Fibroblast of mammary gland (primary cell): ENCODE measurements around the gene RUSF1.
"Not testable (repeated sequence)": the region's sequence is repeated elsewhere in the genome, so short reads cannot be mapped to it uniquely, and the experiment has no call there.

ENCODE experiments used
- DNase-seq: peaks from one replicate; pipeline ENCODE4 v3.0.0-alpha.2; 2010; ENCODE audit warnings: low read depth
- H3K4me3 ChIP-seq: 2 replicates; pipeline ENCODE4 v1.5.1; 2011; ENCODE audit warnings: low read depth, mild to moderate bottlenecking, low read length, moderate library complexity; ENCODE audit not compliant: control insufficient read depth
- TF ChIP-seq, protein P1 (sequence below): conservative IDR thresholded peaks from 2 replicates; pipeline ENCODE4 v1.5.1; 2011; ENCODE audit warnings: low read depth, low read length, inconsistent platforms; ENCODE audit not compliant: control insufficient read depth, insufficient read depth

The RUSF1 gene

DNA sequence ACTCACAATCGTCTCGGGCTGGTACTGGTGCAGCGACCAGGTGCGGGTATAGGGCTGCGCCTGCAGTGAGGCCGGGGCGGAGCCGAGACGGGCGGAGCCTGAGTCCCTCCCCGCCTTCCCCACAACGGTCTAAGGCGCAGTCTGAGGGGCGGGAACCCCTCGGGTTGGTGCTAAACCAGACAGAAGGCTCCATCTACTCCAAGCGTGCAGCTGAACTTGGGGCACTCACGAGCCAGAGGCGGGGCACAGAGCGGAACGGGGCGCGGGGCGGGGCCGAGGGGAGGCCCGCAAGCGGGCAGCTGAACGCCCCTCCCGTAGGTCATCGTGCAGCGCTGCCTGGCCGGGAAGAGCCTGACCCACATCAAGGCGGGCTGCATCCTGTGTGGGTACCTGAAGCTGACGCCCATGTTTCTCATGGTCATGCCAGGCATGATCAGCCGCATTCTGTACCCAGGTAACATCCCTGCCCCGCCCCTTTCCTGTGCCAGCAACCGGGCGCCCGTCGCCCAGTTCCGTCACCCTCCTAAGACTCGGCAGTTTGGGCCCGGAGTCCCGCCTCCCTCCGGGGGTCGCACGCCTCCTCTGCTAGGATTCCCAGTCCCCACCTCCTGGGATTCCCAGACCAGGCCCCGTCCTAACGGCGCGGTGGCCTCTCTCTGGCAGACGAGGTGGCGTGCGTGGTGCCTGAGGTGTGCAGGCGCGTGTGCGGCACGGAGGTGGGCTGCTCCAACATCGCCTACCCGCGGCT lies 20.3 kb downstream of the RUSF1 start:
- DNase-seq = no peak
- TF ChIP-seq, protein P1, sequence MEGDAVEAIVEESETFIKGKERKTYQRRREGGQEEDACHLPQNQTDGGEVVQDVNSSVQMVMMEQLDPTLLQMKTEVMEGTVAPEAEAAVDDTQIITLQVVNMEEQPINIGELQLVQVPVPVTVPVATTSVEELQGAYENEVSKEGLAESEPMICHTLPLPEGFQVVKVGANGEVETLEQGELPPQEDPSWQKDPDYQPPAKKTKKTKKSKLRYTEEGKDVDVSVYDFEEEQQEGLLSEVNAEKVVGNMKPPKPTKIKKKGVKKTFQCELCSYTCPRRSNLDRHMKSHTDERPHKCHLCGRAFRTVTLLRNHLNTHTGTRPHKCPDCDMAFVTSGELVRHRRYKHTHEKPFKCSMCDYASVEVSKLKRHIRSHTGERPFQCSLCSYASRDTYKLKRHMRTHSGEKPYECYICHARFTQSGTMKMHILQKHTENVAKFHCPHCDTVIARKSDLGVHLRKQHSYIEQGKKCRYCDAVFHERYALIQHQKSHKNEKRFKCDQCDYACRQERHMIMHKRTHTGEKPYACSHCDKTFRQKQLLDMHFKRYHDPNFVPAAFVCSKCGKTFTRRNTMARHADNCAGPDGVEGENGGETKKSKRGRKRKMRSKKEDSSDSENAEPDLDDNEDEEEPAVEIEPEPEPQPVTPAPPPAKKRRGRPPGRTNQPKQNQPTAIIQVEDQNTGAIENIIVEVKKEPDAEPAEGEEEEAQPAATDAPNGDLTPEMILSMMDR = no peak
- peak overlapping the region; percentile 46 for H3K4me3 ChIP-seq

- peak overlapping the region; percentile 46 for H3K4me3 ChIP-seq
- TF ChIP-seq, protein P1 = no peak
- DNase-seq = no peak
Observed at GRCh38 chr16:31487071-31487719, 21.0 kb downstream of the RUSF1 start.

- no peak for DNase-seq
- TF ChIP-seq, protein P1 = no peak
- no peak overlapping the region for H3K4me3 ChIP-seq
Observed at GRCh38 chr16:31486045-31486444, 22.1 kb downstream of the RUSF1 start.

- no peak overlapping the region for H3K4me3 ChIP-seq
- TF ChIP-seq, protein P1 = no peak
- DNase-seq = no peak
Observed at GRCh38 chr16:31485571-31485970, 22.6 kb downstream of the RUSF1 start.

DNA sequence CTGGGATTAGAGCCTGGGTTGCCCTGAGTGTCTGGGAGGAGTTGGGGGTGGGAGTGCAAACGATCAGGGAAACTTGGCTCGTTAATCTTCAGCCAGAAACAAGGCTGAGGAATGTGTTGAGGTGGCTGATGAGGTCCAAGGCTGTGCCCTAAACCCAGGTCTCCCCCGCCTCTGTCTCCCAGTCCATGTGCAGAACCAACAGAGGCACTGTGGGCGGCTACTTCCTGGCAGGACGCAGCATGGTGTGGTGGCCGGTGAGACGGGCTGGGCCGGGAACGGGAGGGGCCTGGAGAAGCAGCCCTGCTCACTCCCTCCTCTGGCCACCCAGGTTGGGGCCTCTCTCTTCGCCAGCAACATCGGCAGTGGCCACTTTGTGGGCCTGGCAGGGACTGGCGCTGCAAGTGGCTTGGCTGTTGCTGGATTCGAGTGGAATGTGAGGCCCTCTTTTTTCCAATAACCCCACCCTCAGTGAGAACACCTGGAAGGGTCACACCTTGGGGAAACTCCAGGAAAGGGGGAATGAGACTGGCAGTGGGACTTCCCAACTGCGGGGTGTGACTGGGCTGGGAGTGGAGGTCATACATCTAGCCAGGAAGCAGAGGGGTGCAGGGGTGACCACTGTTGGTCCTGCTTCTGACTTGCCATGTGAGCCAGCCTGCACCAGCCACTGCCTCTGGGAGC lies 23.6 kb downstream of the RUSF1 start:
- TF ChIP-seq, protein P1 = no peak
- no peak for DNase-seq
- H3K4me3 ChIP-seq = no peak overlapping the region

GRCh38 chr16:31484048-31484447 lies 24.1 kb downstream of the RUSF1 start:
- H3K4me3 ChIP-seq, DNase-seq: not testable (repeated sequence)

DNA sequence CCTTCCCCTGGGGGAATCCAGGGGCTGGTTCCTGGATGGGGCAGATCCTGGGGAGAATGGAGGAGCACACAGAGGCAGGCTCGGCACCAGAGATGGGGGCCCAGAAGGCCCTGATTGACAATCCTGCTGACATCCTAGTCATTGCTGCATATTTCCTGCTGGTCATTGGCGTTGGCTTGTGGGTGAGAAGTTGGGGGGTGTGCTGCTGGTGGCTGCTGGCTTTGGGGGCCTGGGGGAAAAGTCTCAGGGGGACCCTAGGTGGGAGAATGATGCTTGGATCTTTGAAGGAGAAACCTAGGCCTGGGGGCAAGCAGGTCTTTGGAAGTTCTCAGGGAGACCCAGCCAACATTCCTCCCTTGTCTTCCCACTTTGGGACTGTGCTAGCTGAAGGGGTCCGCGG lies 25.1 kb downstream of the RUSF1 start, which contains the start of gene SLC5A2:
Gene SLC5A2, plus strand, starts transcription at position 43 of the 400 bp plus-strand sequence. Its CDS starts 14 bp downstream, at position 57.
- DNase-seq = no peak
- TF ChIP-seq, protein P1 = no peak
- H3K4me3 ChIP-seq = no peak within 1 kb of the TSS
